CD4-positive, alpha-beta T cell (primary cell): ENCODE results near the gene CLEC11A. TPM values are rescaled to one million over a fixed set of nuclear protein-coding genes. Genes with fewer than 3 reads are reported as not detected.

Experiments used
- ATAC-seq: fragments of 200-7000 bp; cut with Tn5 transposase; one replicate; pipeline ENCODE4 v1.10.0; 2022; ENCODE audit warnings: mild to moderate bottlenecking; ENCODE audit not compliant: poor library complexity
- CTCF ChIA-PET: fragments of 350-600 bp; sonication (Branson Sonifier 250); formaldehyde crosslinking; loops from one replicate; lab custom pipeline; 2021; ENCODE audit warnings: antibody characterized with exemption, inconsistent platforms; lab: Charles Lee
- POLR2A ChIA-PET: fragments of 350-600 bp; sonication (Branson Sonifier 250); formaldehyde crosslinking; loops from one replicate; lab custom pipeline; 2021; ENCODE audit warnings: antibody characterized with exemption, inconsistent platforms; lab: Charles Lee
- DNase-seq, 14 experiments: peaks; one replicate each; pipeline ENCODE4 v3.0.0-alpha.2; 2013 to 2020; ENCODE audit warnings: mixed read lengths in 2 of 14
- H3K27ac ChIP-seq, 2 donors: one replicate each; pipeline versions ENCODE4 v1.5.1 to v1.7.0; 2013; ENCODE audit warnings: low read length in 2 of 2, low read depth in 1 of 2, mild to moderate bottlenecking in 1 of 2
- H3K27me3 ChIP-seq, 2 experiments: 1 replicate in 1 of 2; 2 replicates in 1 of 2; pipeline versions ENCODE4 v1.6.1 to v1.7.0; 2013; ENCODE audit warnings: low read length in 2 of 2, control low read depth in 1 of 2, mild to moderate bottlenecking in 1 of 2, moderate library complexity in 1 of 2; ENCODE audit not compliant: insufficient read depth in 2 of 2, control insufficient read depth in 1 of 2
- H3K36me3 ChIP-seq: one replicate; pipeline ENCODE4 v1.6.1; 2013; ENCODE audit warnings: low read length, control low read depth; ENCODE audit not compliant: insufficient read depth
- H3K4me1 ChIP-seq: one replicate; pipeline ENCODE4 v1.6.1; 2013; ENCODE audit warnings: low read length, control low read depth; ENCODE audit not compliant: insufficient read depth
- H3K4me3 ChIP-seq: one replicate; pipeline ENCODE4 v1.5.1; 2013; ENCODE audit warnings: mild to moderate bottlenecking, low read length, moderate library complexity
- H3K9me3 ChIP-seq, 2 experiments: 1 replicate in 1 of 2; 2 replicates in 1 of 2; pipeline versions ENCODE4 v1.6.1 to v1.7.0; 2013; ENCODE audit warnings: low read length in 2 of 2, mild to moderate bottlenecking in 2 of 2, control low read depth in 1 of 2, moderate library complexity in 1 of 2; ENCODE audit not compliant: control insufficient read depth in 1 of 2, insufficient read depth in 1 of 2
- H3K27ac Mint-ChIP-seq: one replicate; pipeline ENCODE4 v1.8.0; 2020; ENCODE audit warnings: mixed read lengths
- H3K27me3 Mint-ChIP-seq: one replicate; pipeline ENCODE4 v1.8.0; 2021; ENCODE audit warnings: mixed read lengths
- H3K36me3 Mint-ChIP-seq: one replicate; pipeline ENCODE4 v1.8.0; 2021; ENCODE audit warnings: low read depth, mixed read lengths
- H3K4me1 Mint-ChIP-seq: one replicate; pipeline ENCODE4 v1.8.0; 2021; ENCODE audit warnings: low read depth, mixed read lengths
- H3K4me3 Mint-ChIP-seq: one replicate; pipeline ENCODE4 v1.8.0; 2020; ENCODE audit warnings: mild to moderate bottlenecking, mixed read lengths
- H3K9me3 Mint-ChIP-seq: one replicate; pipeline ENCODE4 v1.8.0; 2020; ENCODE audit warnings: mixed read lengths
- CTCF ChIP-seq: fragments of 200-600 bp; IDR thresholded peaks from one replicate; pipeline ENCODE4 v1.8.0; 2022; ENCODE audit warnings: antibody characterized with exemption, mild to moderate bottlenecking
- intact Hi-C, 2 experiments: fragments of 100-400 bp; cut with DNase I in 1 of 2; cut with micrococcal nuclease in 1 of 2; formaldehyde crosslinking; loops; one replicate each; pipeline versions ENCODE4 v1.15.1 to v1.9.0; 2023 to 2025; cut with DNase I, micrococcal nuclease
- total RNA-seq, 174 experiments: library from RNA in 2 of 174; stranded (reverse) in 2 of 174; gene quantifications; one replicate each; pipeline ENCODE4 v1.2.3 and lab custom pipeline; 2021 to 2026

Gene CLEC11A
- total RNA-seq, 2 experiments from 2014 or later: 3.1 to 3.3 TPM

- Mint-ChIP-seq H3K27ac (no peak overlapping the region), H3K9me3 (no peaks in the 10 kb centered on the region), H3K27me3 (peaks cover 81% of the 10 kb centered on the region), H3K36me3 (no peaks in the 10 kb centered on the region), H3K4me3 (no peak overlapping the region), H3K4me1 (no peaks in the 10 kb centered on the region)
- Histone ChIP-seq H3K36me3 (no peaks in the 10 kb centered on the region), H3K4me1 (no peaks in the 10 kb centered on the region), H3K4me3 (no peak overlapping the region), H3K27me3 (peaks cover 17 to 25% of the 10 kb centered on the region in 2 experiments), H3K27ac (no peak overlapping the region), H3K9me3 (no peaks in the 10 kb centered on the region)
- no peak for DNase-seq
- TF ChIP-seq CTCF: no peak
- no peak for ATAC-seq
- ChIA-PET POLR2A (no interaction called here), CTCF (no interaction called here)
- intact Hi-C loops: no loop called here
Observed at GRCh38 chr19:50736338-50736737, 13.2 kb downstream of the CLEC11A start.

DNA sequence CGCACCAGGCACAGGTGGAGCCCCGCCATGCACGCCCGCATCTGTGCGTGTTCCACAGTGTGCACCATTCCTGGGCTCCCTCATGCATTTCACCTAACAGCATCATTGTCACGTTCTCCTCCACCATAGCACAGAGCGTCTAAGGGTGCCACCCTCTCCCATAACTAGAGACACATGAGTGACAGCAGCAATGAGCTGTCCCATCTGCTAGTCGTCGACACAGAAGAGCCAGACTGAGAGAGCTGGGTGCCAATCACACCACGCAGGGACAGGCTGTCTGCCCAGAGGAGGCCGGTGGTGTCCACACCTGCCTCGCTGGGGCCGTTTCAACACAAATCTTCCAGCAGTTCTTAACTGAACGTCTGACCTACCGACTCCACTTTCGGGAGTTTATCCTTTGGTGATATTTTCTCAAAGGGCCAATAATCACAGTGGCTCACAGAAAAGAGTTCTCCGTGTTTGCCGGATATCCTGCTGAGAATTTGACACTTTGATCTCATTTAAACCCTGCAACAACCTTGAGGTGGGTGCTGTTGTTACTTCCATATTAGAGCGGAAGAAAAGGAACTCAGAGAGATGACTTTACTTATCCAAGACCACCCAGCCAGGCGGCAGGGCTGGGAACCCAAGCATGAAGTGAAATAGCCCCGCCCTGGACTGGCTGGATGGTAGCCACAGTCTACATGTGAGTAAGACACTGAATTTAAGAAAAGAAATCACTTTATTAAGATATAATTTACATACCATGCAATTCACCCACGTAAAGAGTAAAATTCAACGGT is 16.2 kb downstream of the CLEC11A start:
- intact Hi-C loops: no loop called here
- Histone ChIP-seq H3K9me3 (no peaks in the 10 kb centered on the region), H3K27ac (no peak overlapping the region), H3K4me1 (no peaks in the 10 kb centered on the region), H3K27me3 (peaks cover 17 to 23% of the 10 kb centered on the region in 2 experiments), H3K4me3 (no peak overlapping the region), H3K36me3 (no peaks in the 10 kb centered on the region)
- H3K4me3 Mint-ChIP-seq: no peak overlapping the region
- no peak for ATAC-seq
- no peak overlapping the region for H3K27ac Mint-ChIP-seq
- ChIA-PET POLR2A (no interaction called here), CTCF (no interaction called here)
- peaks cover 68% of the 10 kb centered on the region for H3K27me3 Mint-ChIP-seq
- no peaks in the 10 kb centered on the region for H3K4me1 Mint-ChIP-seq
- no peak for DNase-seq
- H3K36me3 Mint-ChIP-seq: no peaks in the 10 kb centered on the region
- TF ChIP-seq CTCF: no peak
- no peaks in the 10 kb centered on the region for H3K9me3 Mint-ChIP-seq

DNA sequence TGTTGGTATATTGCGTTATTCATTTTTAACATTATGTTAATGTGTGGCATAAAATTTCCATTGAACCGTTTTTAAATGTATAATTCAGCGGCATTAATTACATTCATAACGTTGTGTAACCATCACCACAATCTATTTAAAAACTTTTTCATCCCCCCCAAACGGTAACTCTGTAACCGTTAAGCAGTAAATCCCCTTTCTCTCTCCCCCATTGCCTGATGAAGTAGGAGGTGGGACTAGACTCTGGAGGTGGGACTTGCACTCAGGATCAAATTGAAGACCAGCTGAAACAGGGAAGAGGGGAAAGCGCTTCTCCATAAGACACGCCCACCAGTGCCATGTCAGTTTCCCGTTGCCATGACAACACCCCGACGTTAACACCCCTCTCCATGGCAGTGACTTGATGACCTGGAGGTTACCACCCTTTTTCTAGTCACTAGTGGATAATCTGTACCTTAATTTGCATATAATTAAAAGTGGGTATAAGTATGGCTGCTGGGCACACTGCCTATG is 16.8 kb downstream of the CLEC11A start:
- ATAC-seq (no peak), DNase-seq (no peak)
- H3K27me3 ChIP-seq: peaks cover 15 to 19% of the 10 kb centered on the region in 2 experiments
- no peak for TF ChIP-seq CTCF
- Mint-ChIP-seq H3K4me3 (no peak overlapping the region), H3K27ac (no peak overlapping the region), H3K27me3 (peaks cover 62% of the 10 kb centered on the region), H3K4me1 (no peaks in the 10 kb centered on the region), H3K36me3 (no peaks in the 10 kb centered on the region), H3K9me3 (no peaks in the 10 kb centered on the region)
- H3K4me1 ChIP-seq: no peaks in the 10 kb centered on the region
- CTCF ChIA-PET: no interaction called here
- no peak overlapping the region for H3K4me3 ChIP-seq
- intact Hi-C loops: no loop called here
- H3K27ac ChIP-seq: no peak overlapping the region
- no peaks in the 10 kb centered on the region for H3K36me3 ChIP-seq
- POLR2A ChIA-PET: no interaction called here
- no peaks in the 10 kb centered on the region for H3K9me3 ChIP-seq
